Upper lobe of left lung (tissue), 4 donors: ENCODE measurements around the gene NEO1.

Source experiments
- POLR2AphosphoS5 ChIP-seq, 2 donors: sonication (generic); formaldehyde crosslinking; IDR thresholded peaks; one replicate each; pipeline ENCODE4 v1.5.1; 2017; ENCODE audit warnings: antibody characterized with exemption in 2 of 2
- TF ChIP-seq, protein P1 (sequence below), 6 experiments: fragments of 450-650 bp in 4 of 6; fragments of 200-600 bp in 2 of 6; sonication (generic) in 2 of 6; IDR thresholded peaks; one replicate each; pipeline ENCODE4 v1.5.1; 2016 to 2019; ENCODE audit warnings: antibody characterized with exemption in 6 of 6

DNA sequence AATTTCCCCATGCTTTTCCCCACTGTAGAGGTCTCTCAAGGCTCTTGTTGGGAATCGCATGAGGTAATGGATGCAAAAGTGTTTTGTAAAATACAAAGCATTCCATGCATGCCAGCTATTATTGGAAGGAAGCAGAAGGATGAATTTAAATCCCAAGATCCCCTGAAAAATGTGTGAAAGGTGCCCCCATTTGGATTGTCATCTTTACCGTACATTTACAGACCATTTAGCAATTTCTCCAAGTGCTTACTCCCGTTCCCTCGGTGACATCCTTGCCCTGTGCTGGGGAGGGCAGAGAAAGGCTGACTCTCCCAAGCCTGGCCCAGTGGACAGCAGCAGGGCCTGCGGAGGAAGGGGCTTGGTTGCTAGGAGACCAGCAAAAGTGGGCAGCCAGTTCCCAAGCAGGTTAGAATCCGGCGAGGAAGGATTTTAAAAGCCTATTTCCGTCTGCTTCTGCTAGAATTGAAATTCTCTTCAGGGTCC, 31.1 kb upstream of the NEO1 start:
- TF ChIP-seq, protein P1, sequence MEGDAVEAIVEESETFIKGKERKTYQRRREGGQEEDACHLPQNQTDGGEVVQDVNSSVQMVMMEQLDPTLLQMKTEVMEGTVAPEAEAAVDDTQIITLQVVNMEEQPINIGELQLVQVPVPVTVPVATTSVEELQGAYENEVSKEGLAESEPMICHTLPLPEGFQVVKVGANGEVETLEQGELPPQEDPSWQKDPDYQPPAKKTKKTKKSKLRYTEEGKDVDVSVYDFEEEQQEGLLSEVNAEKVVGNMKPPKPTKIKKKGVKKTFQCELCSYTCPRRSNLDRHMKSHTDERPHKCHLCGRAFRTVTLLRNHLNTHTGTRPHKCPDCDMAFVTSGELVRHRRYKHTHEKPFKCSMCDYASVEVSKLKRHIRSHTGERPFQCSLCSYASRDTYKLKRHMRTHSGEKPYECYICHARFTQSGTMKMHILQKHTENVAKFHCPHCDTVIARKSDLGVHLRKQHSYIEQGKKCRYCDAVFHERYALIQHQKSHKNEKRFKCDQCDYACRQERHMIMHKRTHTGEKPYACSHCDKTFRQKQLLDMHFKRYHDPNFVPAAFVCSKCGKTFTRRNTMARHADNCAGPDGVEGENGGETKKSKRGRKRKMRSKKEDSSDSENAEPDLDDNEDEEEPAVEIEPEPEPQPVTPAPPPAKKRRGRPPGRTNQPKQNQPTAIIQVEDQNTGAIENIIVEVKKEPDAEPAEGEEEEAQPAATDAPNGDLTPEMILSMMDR (IDR thresholded peaks at IDR 0.05) = no peak
- no peak for TF ChIP-seq POLR2AphosphoS5 (IDR thresholded peaks at IDR 0.05)
